NB4 (cell line): ENCODE results near the gene CCL21.

Experiments used
- DNase-seq: peaks from one replicate; pipeline ENCODE4 v3.0.0; 2010; ENCODE audit warnings: low read depth
- H3K4me3 ChIP-seq: one replicate; pipeline ENCODE4 v1.5.1; 2011; ENCODE audit warnings: mild to moderate bottlenecking, low read depth, low read length, moderate library complexity
- CTCF ChIP-seq: IDR thresholded peaks from one replicate; pipeline ENCODE4 v1.5.1; 2012; ENCODE audit warnings: low read depth, low read length
- MAX ChIP-seq: IDR thresholded peaks from 2 replicates; pipeline ENCODE4 v1.6.1; 2011; ENCODE audit warnings: low read depth, low read length
- MYC ChIP-seq: IDR thresholded peaks from 2 replicates; pipeline ENCODE4 v1.6.1; 2011; ENCODE audit warnings: low read depth, low read length
- POLR2A ChIP-seq: IDR thresholded peaks from 2 replicates; pipeline ENCODE4 v1.6.1; 2011; ENCODE audit warnings: mild to moderate bottlenecking; ENCODE audit not compliant: insufficient read length; ENCODE audit errors: extremely low read depth

Gene CCL21

GRCh38 chr9:34712140-34712539 is 2.2 kb upstream of the CCL21 start:
- DNase-seq = no peak
- TF ChIP-seq CTCF (no peak), POLR2A (no peak), MAX (no peak), MYC (no peak)

GRCh38 chr9:34709196-34709978 is 549 bp downstream of the CCL21 start:
- no peak for TF ChIP-seq MAX
- TF ChIP-seq CTCF = no peak
- no peak for TF ChIP-seq MYC
- no peak for TF ChIP-seq POLR2A
- H3K4me3 ChIP-seq = no peak overlapping the region
- no peak for DNase-seq

More at GRCh38 chr9:34712140-34712539, 2.2 kb upstream of the CCL21 start:
- H3K4me3 ChIP-seq = no peak overlapping the region

GRCh38 chr9:34707130-34707529 is 2.8 kb downstream of the CCL21 start:
- no peak for DNase-seq
- TF ChIP-seq MAX (no peak), POLR2A (no peak)
- no peak overlapping the region for H3K4me3 ChIP-seq

GRCh38 chr9:34701769-34702736 is 7.9 kb downstream of the CCL21 start:
- TF ChIP-seq MYC = no peak
- TF ChIP-seq MAX = 0 out of 2 replicates have a peak, but pooled peaks have one; percentile 10
- TF ChIP-seq CTCF = peak; percentile 100
- DNase-seq = peak; percentile 86
- peak overlapping the region; percentile 22 for H3K4me3 ChIP-seq

- peak; percentile 83 for DNase-seq
- no peak overlapping the region for H3K4me3 ChIP-seq
- TF ChIP-seq MYC = no peak
- TF ChIP-seq CTCF = peak; percentile 95
- no peak for TF ChIP-seq POLR2A
- peak; percentile 16; the same call in 1 of the 2 replicates for TF ChIP-seq MAX
Measured at GRCh38 chr9:34701023-34701768, 8.7 kb downstream of the CCL21 start.
